ENCODE data around the gene STAMBP. TPM values are rescaled to one million over a fixed set of nuclear protein-coding genes. Genes with fewer than 3 reads are reported as not detected.

The STAMBP gene
- total and polyA plus RNA-seq, 2 of the 4 experiments (the other 2 are of a cell fraction) = 29.7 to 38.7 TPM

GRCh38 chr2:73868204-73868978 is 39.6 kb downstream of the STAMBP start:
- no peak overlapping the region for H3K9ac ChIP-seq (ENCODE audit: low read depth, low read length)
- CTCF ChIA-PET = no interaction called here
- dilution Hi-C loops (cut with HindIII; ENCODE audit: low sequenced_read_pairs, unreplicated experiment) = no loop called here
- BruUV-seq (replicated peaks) = no TSS peak
- in situ Hi-C loops (cut with MboI; ENCODE audit: low sequenced_read_pairs) = no loop called here
- no peak overlapping the region for H3K4ac ChIP-seq (ENCODE audit: low read depth, low read length)
- H2AK9ac ChIP-seq (replicated peaks; ENCODE audit: low read depth, low read length, poor library complexity) = no peak overlapping the region
- no peak overlapping the region for H3K27ac ChIP-seq (ENCODE audit: insufficient read depth, low read length)
- H3K36me3 ChIP-seq (ENCODE audit: control insufficient read depth, insufficient read depth, low read length) = peaks cover 11% of the 10 kb centered on the region
- no peak overlapping the region for H4K5ac ChIP-seq (ENCODE audit: low read depth, low read length)
- H3K56ac ChIP-seq (ENCODE audit: extremely low read depth, insufficient read depth, low read length) = no peak overlapping the region
- no peaks in the 10 kb centered on the region for H3K9me3 ChIP-seq (ENCODE audit: control insufficient read depth, insufficient read depth, low read length)
- no peak overlapping the region for H3K4me2 ChIP-seq (ENCODE audit: low read depth, low read length)
- no peak overlapping the region for H2BK5ac ChIP-seq (ENCODE audit: low read depth, low read length, poor library complexity, severe bottlenecking)
- H3K4me3 ChIP-seq (ENCODE audit: insufficient read depth, low read depth, low read length) = no peak overlapping the region
- no peaks in the 10 kb centered on the region for H3K79me1 ChIP-seq (ENCODE audit: low read depth in 1 of 2, low read length in 2 of 2)
- no peak overlapping the region for H3K23ac ChIP-seq (ENCODE audit: low read depth, low read length)
- DNase-seq (no peak), ATAC-seq (ENCODE audit: low read depth) (no peak)
- H3K27me3 ChIP-seq (ENCODE audit: control insufficient read depth, insufficient read depth, low read length) = no peaks in the 10 kb centered on the region
- no peak overlapping the region for H2BK120ac ChIP-seq (ENCODE audit: low read depth, low read length)
- H4K20me1 ChIP-seq (ENCODE audit: insufficient read depth, low read length) = no peaks in the 10 kb centered on the region
- H4K91ac ChIP-seq (ENCODE audit: insufficient read depth, low read depth, low read length) = no peak overlapping the region
- intact Hi-C loops (cut with micrococcal nuclease) = no loop called here
- TF ChIP-seq MAZ (IDR thresholded peaks at IDR 0.05; ENCODE audit: borderline replicate concordance, low read depth, low read length) (no peak), CEBPB (IDR thresholded peaks at IDR 0.05; ENCODE audit: low read depth, low read length) (no peak), RAD21 (IDR thresholded peaks at IDR 0.05; ENCODE audit: low read length) (no peak), CHD1 (IDR thresholded peaks at IDR 0.05; ENCODE audit: low read depth, low read length) (no peak), MXI1 (IDR thresholded peaks at IDR 0.05; ENCODE audit: borderline replicate concordance, low read depth, low read length) (no peak), POLR2A (IDR thresholded peaks at IDR 0.05; ENCODE audit: low read depth, low read length) (no peak), RCOR1 (IDR thresholded peaks at IDR 0.05; ENCODE audit: insufficient replicate concordance, low read length) (no peak), BHLHE40 (IDR thresholded peaks at IDR 0.05; ENCODE audit: low read depth, low read length) (no peak), NFE2L2 (IDR thresholded peaks at IDR 0.05; ENCODE audit: low read depth, low read length) (no peak), FOS (IDR thresholded peaks at IDR 0.05; ENCODE audit: low read depth, low read length) (no peak), MAFK (IDR thresholded peaks at IDR 0.05; ENCODE audit: low read depth, low read length) (no peak), CTCF (conservative IDR thresholded peaks at IDR 0.05; ENCODE audit: low read depth, low read length) (no peak), SMC3 (IDR thresholded peaks at IDR 0.05; ENCODE audit: low read depth, low read length) (no peak)
- TF ChIP-seq, protein P1, sequence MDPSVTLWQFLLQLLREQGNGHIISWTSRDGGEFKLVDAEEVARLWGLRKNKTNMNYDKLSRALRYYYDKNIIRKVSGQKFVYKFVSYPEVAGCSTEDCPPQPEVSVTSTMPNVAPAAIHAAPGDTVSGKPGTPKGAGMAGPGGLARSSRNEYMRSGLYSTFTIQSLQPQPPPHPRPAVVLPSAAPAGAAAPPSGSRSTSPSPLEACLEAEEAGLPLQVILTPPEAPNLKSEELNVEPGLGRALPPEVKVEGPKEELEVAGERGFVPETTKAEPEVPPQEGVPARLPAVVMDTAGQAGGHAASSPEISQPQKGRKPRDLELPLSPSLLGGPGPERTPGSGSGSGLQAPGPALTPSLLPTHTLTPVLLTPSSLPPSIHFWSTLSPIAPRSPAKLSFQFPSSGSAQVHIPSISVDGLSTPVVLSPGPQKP (IDR thresholded peaks at IDR 0.05; ENCODE audit: borderline replicate concordance, low read depth, low read length) = no peak
- TF ChIP-seq, protein P2, sequence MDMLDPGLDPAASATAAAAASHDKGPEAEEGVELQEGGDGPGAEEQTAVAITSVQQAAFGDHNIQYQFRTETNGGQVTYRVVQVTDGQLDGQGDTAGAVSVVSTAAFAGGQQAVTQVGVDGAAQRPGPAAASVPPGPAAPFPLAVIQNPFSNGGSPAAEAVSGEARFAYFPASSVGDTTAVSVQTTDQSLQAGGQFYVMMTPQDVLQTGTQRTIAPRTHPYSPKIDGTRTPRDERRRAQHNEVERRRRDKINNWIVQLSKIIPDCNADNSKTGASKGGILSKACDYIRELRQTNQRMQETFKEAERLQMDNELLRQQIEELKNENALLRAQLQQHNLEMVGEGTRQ (IDR thresholded peaks at IDR 0.05; ENCODE audit: low read depth, low read length) = no peak
- 100% methylated on average over 1 of the region's 9 CpGs; no CpG with 5 or more reads in 1 of the 2 experiments for WGBS, 2 experiments (ENCODE audit: extremely low coverage in 2 of 2, insufficient read length in 1 of 2)
- POLR2A ChIA-PET (ENCODE audit: unreplicated experiment) = no interaction called here
- no peak overlapping the region for H3K18ac ChIP-seq (ENCODE audit: low read depth, low read length)
- H2BK15ac ChIP-seq (ENCODE audit: low read depth, low read length) = no peak overlapping the region
- H3K4me1 ChIP-seq (ENCODE audit: control insufficient read depth, insufficient read depth, low read length) = peaks cover 2% of the 10 kb centered on the region; the same call in 1 of the 2 replicates
- no peak overlapping the region for H2AK5ac ChIP-seq (ENCODE audit: low read depth, low read length)
- no peak overlapping the region for H3K14ac ChIP-seq (replicated peaks; ENCODE audit: low read depth, low read length)
- no peak overlapping the region for H2AFZ ChIP-seq (replicated peaks; ENCODE audit: low read length, poor library complexity)
- no peak overlapping the region for H2BK20ac ChIP-seq (ENCODE audit: low read depth, low read length)
- no peak overlapping the region for H4K8ac ChIP-seq (ENCODE audit: low read depth in 2 of 2, low read length in 2 of 2)
- H3K9me1 ChIP-seq (ENCODE audit: insufficient read depth, low read length) = peaks cover 10% of the 10 kb centered on the region; the same call in 1 of the 2 replicates

All from IMR-90 (cell line).